ENCODE data around the gene C1QTNF5.

The C1QTNF5 gene

DNA sequence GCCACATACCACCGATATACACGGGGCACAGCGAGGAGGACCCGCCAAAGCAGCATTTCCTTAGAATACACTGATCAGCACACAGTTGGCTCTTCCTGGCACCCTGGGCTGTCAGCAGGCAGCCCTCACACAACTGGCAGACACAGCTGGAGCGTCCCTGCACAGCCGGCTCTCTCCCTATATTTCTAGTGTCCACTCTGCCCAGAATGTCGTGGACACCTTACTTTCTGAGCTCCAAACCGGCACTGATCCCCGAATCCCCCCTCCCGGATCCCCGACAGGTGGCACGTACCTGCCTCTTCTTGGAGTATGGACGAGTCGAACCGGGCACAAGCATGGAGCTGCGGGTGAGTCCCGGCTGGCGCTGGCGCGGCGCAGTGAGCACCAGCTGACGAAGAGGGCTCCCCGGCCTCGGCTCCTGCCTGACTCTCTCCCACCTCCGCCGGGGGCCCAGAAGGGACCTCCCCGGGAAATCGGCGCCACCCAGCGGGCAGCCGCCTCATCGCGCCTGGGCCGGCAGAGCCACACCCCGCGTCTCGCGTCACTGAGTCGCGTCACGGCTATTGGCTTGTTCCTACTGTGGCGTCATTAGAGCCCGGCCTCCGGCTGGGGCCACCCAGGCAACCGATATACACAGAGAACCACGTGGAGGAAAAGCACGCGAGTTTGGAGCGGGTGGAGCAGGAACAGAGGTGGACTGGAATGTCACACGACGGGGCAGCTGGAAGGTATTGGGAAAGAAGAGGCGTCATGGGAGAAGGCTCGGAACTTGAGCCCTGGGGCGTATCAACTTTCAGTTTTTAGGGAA is 40.7 kb upstream of the C1QTNF5 start, which contains the start of gene USP2:
Gene USP2 (minus strand): TSS at position 510 of the 808 bp plus-strand sequence. CDS start 8,210 bp downstream, outside the sequence.
- TF ChIP-seq, protein P1, sequence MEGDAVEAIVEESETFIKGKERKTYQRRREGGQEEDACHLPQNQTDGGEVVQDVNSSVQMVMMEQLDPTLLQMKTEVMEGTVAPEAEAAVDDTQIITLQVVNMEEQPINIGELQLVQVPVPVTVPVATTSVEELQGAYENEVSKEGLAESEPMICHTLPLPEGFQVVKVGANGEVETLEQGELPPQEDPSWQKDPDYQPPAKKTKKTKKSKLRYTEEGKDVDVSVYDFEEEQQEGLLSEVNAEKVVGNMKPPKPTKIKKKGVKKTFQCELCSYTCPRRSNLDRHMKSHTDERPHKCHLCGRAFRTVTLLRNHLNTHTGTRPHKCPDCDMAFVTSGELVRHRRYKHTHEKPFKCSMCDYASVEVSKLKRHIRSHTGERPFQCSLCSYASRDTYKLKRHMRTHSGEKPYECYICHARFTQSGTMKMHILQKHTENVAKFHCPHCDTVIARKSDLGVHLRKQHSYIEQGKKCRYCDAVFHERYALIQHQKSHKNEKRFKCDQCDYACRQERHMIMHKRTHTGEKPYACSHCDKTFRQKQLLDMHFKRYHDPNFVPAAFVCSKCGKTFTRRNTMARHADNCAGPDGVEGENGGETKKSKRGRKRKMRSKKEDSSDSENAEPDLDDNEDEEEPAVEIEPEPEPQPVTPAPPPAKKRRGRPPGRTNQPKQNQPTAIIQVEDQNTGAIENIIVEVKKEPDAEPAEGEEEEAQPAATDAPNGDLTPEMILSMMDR (IDR thresholded peaks at IDR 0.05; ENCODE audit: insufficient read depth, low read depth, low read length, missing control alignments) = peak; percentile 85
- peak within 1 kb of the TSS; percentile 61 for H3K4me3 ChIP-seq (ENCODE audit: low read depth, low read length)
- peak; percentile 91 for DNase-seq (ENCODE audit: low read depth)

DNA sequence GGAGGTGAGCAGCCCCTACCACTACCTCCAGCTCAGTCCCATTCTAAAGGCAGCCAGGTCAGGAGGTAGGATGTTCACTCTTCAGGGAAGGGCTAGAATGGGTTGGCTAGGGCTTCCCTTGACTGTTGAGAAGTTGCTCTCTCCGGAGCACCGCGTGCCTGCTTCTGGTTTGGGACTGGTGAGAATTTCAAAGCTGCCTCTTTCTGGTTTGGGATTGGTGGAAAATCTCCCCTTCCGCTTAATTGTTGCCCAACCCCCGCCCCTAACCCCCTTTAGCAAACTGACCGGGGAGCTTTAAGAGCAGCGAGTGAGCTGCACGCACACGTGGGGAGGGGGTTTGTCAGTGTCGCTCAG is 40.1 kb upstream of the C1QTNF5 start:
- no peak for DNase-seq (ENCODE audit: low read depth)
- H3K4me3 ChIP-seq (ENCODE audit: low read depth, low read length) = no peak overlapping the region
- TF ChIP-seq, protein P1 (IDR thresholded peaks at IDR 0.05; ENCODE audit: insufficient read depth, low read depth, low read length, missing control alignments) = no peak

DNA sequence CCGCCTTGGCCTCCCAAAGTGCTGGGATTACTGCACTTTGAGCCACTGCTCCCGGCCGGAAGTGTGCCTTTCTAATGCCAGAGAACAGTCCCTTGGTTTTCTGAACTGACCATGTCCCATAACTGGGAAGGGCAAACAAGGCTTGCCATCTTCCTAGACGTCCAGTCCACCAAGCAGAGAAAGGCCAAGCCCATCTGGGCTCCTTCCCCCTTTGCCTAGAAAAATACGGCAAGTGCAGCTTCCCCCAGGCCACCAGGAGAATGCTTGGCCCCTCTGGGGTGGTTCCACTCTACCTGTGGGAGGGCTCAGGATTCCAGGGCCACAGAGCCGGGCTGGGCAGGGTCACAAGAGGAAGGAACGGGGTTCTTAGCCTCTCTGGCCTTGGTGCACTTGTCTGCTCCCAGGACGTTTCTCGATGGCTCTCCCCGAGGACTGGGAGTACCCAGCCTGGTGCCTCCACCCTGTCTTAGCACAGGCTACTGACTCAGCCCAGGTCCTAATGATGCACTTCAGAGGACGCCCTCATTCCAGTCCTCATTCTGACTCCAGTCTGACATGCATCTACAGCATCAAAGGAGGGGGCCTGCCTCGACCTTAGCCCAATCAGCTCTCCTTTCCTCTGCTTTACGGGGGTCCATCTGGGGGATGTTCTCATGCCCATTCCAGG is 39.6 kb upstream of the C1QTNF5 start:
- H3K4me3 ChIP-seq (ENCODE audit: low read depth, low read length) = no peak overlapping the region
- no peak for DNase-seq (ENCODE audit: low read depth)
- TF ChIP-seq, protein P1 (IDR thresholded peaks at IDR 0.05; ENCODE audit: insufficient read depth, low read depth, low read length, missing control alignments) = no peak

DNA sequence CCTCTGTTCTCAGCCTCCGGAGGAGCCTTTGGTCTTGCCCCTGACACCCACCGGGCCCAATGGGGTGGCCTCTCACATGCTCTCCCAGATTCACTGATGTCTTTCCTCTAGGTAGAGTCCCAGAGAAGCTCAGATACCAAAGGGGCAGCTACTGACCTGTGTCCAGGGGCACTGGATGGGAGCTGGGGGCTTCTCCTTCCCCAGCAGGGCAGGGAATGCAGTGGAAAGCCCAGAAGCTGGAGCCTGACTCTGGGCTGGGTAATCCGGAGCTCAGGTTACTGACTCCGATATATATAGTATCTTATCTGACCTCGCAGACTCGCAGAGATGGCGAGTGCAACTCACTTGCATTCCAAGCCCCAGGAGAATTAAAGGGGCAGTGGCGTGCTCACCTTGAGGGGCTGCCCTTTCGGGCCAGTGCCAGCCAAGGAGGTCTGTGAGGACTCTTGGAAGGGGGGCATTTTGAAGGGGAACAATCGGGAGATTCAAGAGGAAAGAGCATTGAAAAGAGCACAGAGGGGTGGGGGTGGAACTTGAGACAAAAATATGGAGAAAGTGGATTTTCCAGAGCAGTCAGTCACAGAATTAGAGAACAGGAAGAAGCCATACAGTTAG is 38.3 kb upstream of the C1QTNF5 start:
- DNase-seq (ENCODE audit: low read depth) = no peak
- no peak overlapping the region for H3K4me3 ChIP-seq (ENCODE audit: low read depth, low read length)
- TF ChIP-seq, protein P1 (IDR thresholded peaks at IDR 0.05; ENCODE audit: insufficient read depth, low read depth, low read length, missing control alignments) = no peak

DNA sequence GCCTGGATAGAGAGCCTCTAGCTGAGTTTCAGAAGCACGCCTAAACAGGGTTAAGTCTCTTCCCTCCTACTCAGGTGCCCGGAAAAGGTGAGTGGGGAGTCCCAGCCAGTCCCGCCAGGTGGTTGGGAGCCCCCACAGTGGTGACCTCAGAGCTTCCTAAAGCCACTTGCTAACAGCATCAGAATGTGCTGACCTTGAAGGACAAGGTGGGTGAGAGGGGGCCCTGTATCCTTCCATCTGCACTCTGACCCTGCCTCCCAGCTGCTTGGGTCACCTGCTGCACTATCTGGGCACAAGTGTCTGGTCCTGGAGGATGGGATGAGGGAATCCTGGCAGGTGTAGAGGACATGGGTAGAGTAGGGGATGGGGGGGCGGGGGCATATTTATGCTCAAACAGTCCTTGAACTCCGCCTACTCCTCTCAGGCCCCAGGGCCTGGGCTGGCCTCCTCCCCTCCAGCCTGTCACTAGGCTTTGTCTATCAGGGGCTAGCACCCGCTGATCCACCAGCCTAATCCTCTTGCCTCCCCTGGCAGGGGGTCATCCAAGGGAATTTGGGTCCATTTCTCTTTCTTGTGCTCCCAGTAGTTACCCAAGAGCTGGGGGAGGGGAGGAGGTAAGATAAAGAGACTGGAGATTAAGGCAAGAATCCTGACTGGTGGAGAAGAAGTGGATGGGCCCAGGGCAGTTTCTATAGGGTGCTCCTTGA is 37.4 kb upstream of the C1QTNF5 start:
- no peak for DNase-seq (ENCODE audit: low read depth)

More for the DNA sequence above, 37.4 kb upstream of the C1QTNF5 start:
- H3K4me3 ChIP-seq (ENCODE audit: low read depth, low read length) = no peak overlapping the region
- TF ChIP-seq, protein P1 (IDR thresholded peaks at IDR 0.05; ENCODE audit: insufficient read depth, low read depth, low read length, missing control alignments) = no peak

Data from GM12865 (cell line).